HEK293 (cell line): ENCODE data around the gene PPIA.

ENCODE experiments used
- FEZF1 ChIP-seq: fragments of 450-650 bp; formaldehyde crosslinking; IDR thresholded peaks from 2 replicates; pipeline ENCODE4 v1.5.1; 2016; ENCODE audit warnings: missing biosample characterization, missing genetic modification characterization
- GLIS1 ChIP-seq: fragments of 450-650 bp; formaldehyde crosslinking; IDR thresholded peaks from 2 replicates; pipeline ENCODE4 v1.5.1; 2016; ENCODE audit warnings: missing biosample characterization, missing genetic modification characterization
- GLIS2 ChIP-seq: fragments of 450-650 bp; formaldehyde crosslinking; IDR thresholded peaks from 2 replicates; pipeline ENCODE4 v1.5.1; 2016; ENCODE audit warnings: missing biosample characterization, missing genetic modification characterization
- INSM2 ChIP-seq: fragments of 450-650 bp; formaldehyde crosslinking; IDR thresholded peaks from 2 replicates; pipeline ENCODE4 v1.5.1; 2016; ENCODE audit warnings: missing biosample characterization, missing genetic modification characterization
- KLF10 ChIP-seq: fragments of 450-650 bp; IDR thresholded peaks from 2 replicates; pipeline ENCODE4 v1.5.1; 2018; ENCODE audit warnings: missing biosample characterization, mild to moderate bottlenecking, missing genetic modification characterization
- KLF9 ChIP-seq: fragments of 450-650 bp; formaldehyde crosslinking; IDR thresholded peaks from 2 replicates; pipeline ENCODE4 v1.5.1; 2016; ENCODE audit warnings: missing biosample characterization, missing genetic modification characterization, low read depth
- SCRT2 ChIP-seq: fragments of 450-650 bp; formaldehyde crosslinking; IDR thresholded peaks from 2 replicates; pipeline ENCODE4 v1.5.1; 2016; ENCODE audit warnings: missing biosample characterization, missing genetic modification characterization
- WT1 ChIP-seq: fragments of 450-650 bp; formaldehyde crosslinking; IDR thresholded peaks from 2 replicates; pipeline ENCODE4 v1.5.1; 2016; ENCODE audit warnings: missing biosample characterization, missing genetic modification characterization
- ZBTB10 ChIP-seq: fragments of 450-650 bp; formaldehyde crosslinking; IDR thresholded peaks from 2 replicates; pipeline ENCODE4 v1.5.1; 2016; ENCODE audit warnings: missing biosample characterization, missing genetic modification characterization
- ZBTB26 ChIP-seq: fragments of 450-650 bp; formaldehyde crosslinking; optimal IDR thresholded peaks from 2 replicates; pipeline ENCODE3; 2016; ENCODE audit warnings: missing biosample characterization, mild to moderate bottlenecking, missing genetic modification characterization
- ZBTB49 ChIP-seq: fragments of 450-650 bp; formaldehyde crosslinking; IDR thresholded peaks from 2 replicates; pipeline ENCODE4 v1.5.1; 2016; ENCODE audit warnings: missing biosample characterization, missing genetic modification characterization, low read depth
- ZFHX2 ChIP-seq: fragments of 450-650 bp; formaldehyde crosslinking; conservative IDR thresholded peaks from 2 replicates; pipeline ENCODE4 v1.5.1; 2016; ENCODE audit warnings: missing biosample characterization, missing genetic modification characterization
- ZFP3 ChIP-seq: fragments of 450-650 bp; formaldehyde crosslinking; IDR thresholded peaks from 2 replicates; pipeline ENCODE4 v1.5.1; 2016; ENCODE audit warnings: low read depth, missing biosample characterization, missing genetic modification characterization
- ZNF10 ChIP-seq: fragments of 450-650 bp; formaldehyde crosslinking; IDR thresholded peaks from 2 replicates; pipeline ENCODE4 v1.5.1; 2017; ENCODE audit warnings: missing biosample characterization, missing genetic modification characterization
- ZNF146 ChIP-seq: fragments of 450-650 bp; formaldehyde crosslinking; IDR thresholded peaks from 2 replicates; pipeline ENCODE4 v1.5.1; 2016; ENCODE audit warnings: missing biosample characterization, missing genetic modification characterization
- ZNF175 ChIP-seq: fragments of 450-650 bp; formaldehyde crosslinking; IDR thresholded peaks from 2 replicates; pipeline ENCODE4 v1.5.1; 2016; ENCODE audit warnings: missing biosample characterization, missing genetic modification characterization
- ZNF19 ChIP-seq: fragments of 450-650 bp; formaldehyde crosslinking; IDR thresholded peaks from 2 replicates; pipeline ENCODE4; 2016; ENCODE audit warnings: missing biosample characterization, missing genetic modification characterization, low read depth
- ZNF2 ChIP-seq: fragments of 450-650 bp; formaldehyde crosslinking; IDR thresholded peaks from 2 replicates; pipeline ENCODE4 v1.5.1; 2016; ENCODE audit warnings: missing biosample characterization, missing genetic modification characterization
- ZNF248 ChIP-seq: fragments of 450-650 bp; formaldehyde crosslinking; IDR thresholded peaks from 2 replicates; pipeline ENCODE4 v1.5.1; 2017; ENCODE audit warnings: missing biosample characterization, missing genetic modification characterization
- ZNF335 ChIP-seq: fragments of 450-650 bp; formaldehyde crosslinking; conservative IDR thresholded peaks from 2 replicates; pipeline ENCODE4 v1.5.1; 2016; ENCODE audit warnings: missing biosample characterization, missing genetic modification characterization
- ZNF391 ChIP-seq: fragments of 450-650 bp; formaldehyde crosslinking; IDR thresholded peaks from 2 replicates; pipeline ENCODE4 v1.5.1; 2016; ENCODE audit warnings: low read depth, missing biosample characterization, missing genetic modification characterization, borderline replicate concordance
- ZNF398 ChIP-seq: fragments of 450-650 bp; formaldehyde crosslinking; IDR thresholded peaks from 2 replicates; pipeline ENCODE4 v1.5.1; 2017; ENCODE audit warnings: missing biosample characterization, missing genetic modification characterization
- ZNF449 ChIP-seq: fragments of 450-650 bp; formaldehyde crosslinking; IDR thresholded peaks from 2 replicates; pipeline ENCODE4 v1.5.1; 2017; ENCODE audit warnings: missing biosample characterization, mild to moderate bottlenecking, missing genetic modification characterization, moderate library complexity
- ZNF692 ChIP-seq: fragments of 450-650 bp; formaldehyde crosslinking; IDR thresholded peaks from 2 replicates; pipeline ENCODE4 v1.5.1; 2016; ENCODE audit warnings: missing biosample characterization, missing genetic modification characterization
- ZNF76 ChIP-seq: fragments of 450-650 bp; formaldehyde crosslinking; IDR thresholded peaks from 2 replicates; pipeline ENCODE4; 2016; ENCODE audit warnings: low read depth, missing biosample characterization, missing genetic modification characterization, borderline replicate concordance

Gene PPIA

GRCh38 chr7:44796504-44797328 is at the start of gene PPIA (continued):
- TF ChIP-seq KLF9 (tag by site-specific recombination) = peak; percentile 46
- TF ChIP-seq ZNF2 (tag by site-specific recombination) = peak; percentile 27
- no peak for TF ChIP-seq ZBTB49 (tag by site-specific recombination)
- 0 out of 2 replicates have a peak, but pooled peaks have one; percentile 22 for TF ChIP-seq FEZF1 (tag by site-specific recombination)
- TF ChIP-seq ZNF248 (tag by site-specific recombination) = no peak
- peak; percentile 20; the same call in 1 of the 2 replicates for TF ChIP-seq ZNF692 (tag by site-specific recombination)
- TF ChIP-seq ZFHX2 (tag by site-specific recombination) = 0 out of 2 replicates have a peak, but pooled peaks have one; percentile 5
- peak; percentile 18; the same call in 1 of the 2 replicates for TF ChIP-seq ZNF10 (tag by site-specific recombination)
- TF ChIP-seq ZNF398 (tag by site-specific recombination) = peak; percentile 9; the same call in 1 of the 2 replicates
- no peak for TF ChIP-seq ZFP3
- TF ChIP-seq GLIS1 (tag by site-specific recombination) = peak; percentile 17; the same call in 1 of the 2 replicates
- 0 out of 2 replicates have a peak, but pooled peaks have one; percentile 60 for TF ChIP-seq ZNF335 (tag by site-specific recombination)
- TF ChIP-seq ZBTB26 (tag by site-specific recombination) = peak; percentile 99
- no peak for TF ChIP-seq ZNF19 (tag by site-specific recombination)
- TF ChIP-seq ZNF175 (tag by site-specific recombination) = no peak
- TF ChIP-seq GLIS2 = peak; percentile 68
- peak; percentile 60; the same call in 1 of the 2 replicates for TF ChIP-seq ZNF391
- TF ChIP-seq ZNF76 (tag by site-specific recombination) = peak; percentile 87; the same call in 1 of the 2 replicates
- 0 out of 2 replicates have a peak, but pooled peaks have one; percentile 3 for TF ChIP-seq INSM2 (tag by site-specific recombination)
- peak; percentile 26; the same call in 1 of the 2 replicates for TF ChIP-seq WT1 (tag by site-specific recombination)
- peak; percentile 89 for TF ChIP-seq ZNF449 (tag by site-specific recombination)
- TF ChIP-seq KLF10 (tag by site-specific recombination) = peak; percentile 19
- no peak for TF ChIP-seq SCRT2 (tag by site-specific recombination)
- no peak for TF ChIP-seq ZNF146 (tag by site-specific recombination)
- TF ChIP-seq ZBTB10 = peak; percentile 29; the same call in 1 of the 2 replicates
